ENCODE results near the gene CFHR4.

GRCh38 chr1:196910215-196910614 is 22.4 kb downstream of the CFHR4 start:
- TF ChIP-seq CTCF (conservative IDR thresholded peaks at IDR 0.05; ENCODE audit: low read length) (no peak), EZH2phosphoT487 (IDR thresholded peaks at IDR 0.05; ENCODE audit: borderline replicate concordance, low read depth, low read length) (no peak)

All from OCI-LY7 (cell line).